GM12892 (cell line): ENCODE data around the gene ADK.

ENCODE experiments used
- DNase-seq: peaks from one replicate; pipeline ENCODE4 v3.0.0; 2011; ENCODE audit not compliant: insufficient read length
- FAIRE-seq: peaks from 2 replicates; lab custom pipeline; 2011; peaks lifted over from hg19 to GRCh38; lab: Jason Lieb, UNC
- POLR2A ChIP-seq: IDR thresholded peaks from 2 replicates; pipeline ENCODE4 v1.6.1; 2011; ENCODE audit warnings: low read depth, low read length, control low read depth
- POLR2AphosphoS5 ChIP-seq: IDR thresholded peaks from 2 replicates; pipeline ENCODE4 v1.6.1; 2011; ENCODE audit warnings: low read depth, low read length, control low read depth
- TAF1 ChIP-seq: IDR thresholded peaks from 2 replicates; pipeline ENCODE4 v1.6.1; 2011; ENCODE audit warnings: low read depth, mild to moderate bottlenecking, control low read depth, low read length, borderline replicate concordance

ADK gene

DNA sequence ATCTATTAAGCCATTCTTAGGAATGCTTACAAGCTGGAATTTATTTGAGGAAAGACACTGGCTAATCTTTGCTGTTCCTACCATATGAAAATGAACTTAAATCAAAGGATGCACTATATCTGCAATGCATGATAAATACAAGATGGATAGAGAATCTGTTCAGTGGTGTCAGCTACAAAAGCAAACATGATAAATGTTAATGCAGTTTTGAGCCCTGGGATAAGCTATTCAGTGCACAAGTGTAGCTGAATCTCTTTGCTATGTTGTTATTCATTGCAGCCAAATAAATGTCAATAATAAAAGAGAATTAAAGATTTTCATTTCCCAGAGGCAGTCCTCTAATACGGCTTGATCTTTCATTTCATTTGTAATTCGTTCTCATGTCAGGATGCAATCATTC, 451.6 kb downstream of the ADK start:
- no peak for TF ChIP-seq POLR2A
- TF ChIP-seq POLR2AphosphoS5, result no peak
- no peak for TF ChIP-seq TAF1
- no peak for FAIRE-seq
- no peak for DNase-seq

DNA sequence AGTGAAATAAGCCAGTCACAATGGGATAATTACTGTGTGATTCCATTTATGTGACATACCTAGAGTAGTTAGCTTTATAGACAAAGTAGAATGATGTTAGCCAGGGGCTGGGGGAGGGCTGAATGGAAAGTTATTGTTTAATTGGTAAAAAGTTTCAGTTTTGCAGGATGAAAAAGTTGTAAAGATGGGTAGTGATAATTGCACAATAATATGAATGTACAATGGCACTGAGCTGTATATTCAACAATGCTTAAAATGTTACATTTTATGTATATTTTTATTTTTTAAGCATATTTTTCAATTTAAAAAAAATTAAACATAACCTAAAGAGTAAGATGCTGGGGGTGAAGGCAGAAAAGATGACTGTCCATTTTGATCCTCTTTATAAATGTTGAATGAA, 459.3 kb downstream of the ADK start:
- no peak for DNase-seq
- FAIRE-seq, result no peak
- TF ChIP-seq TAF1, result no peak
- TF ChIP-seq POLR2A, result no peak
- TF ChIP-seq POLR2AphosphoS5, result no peak

DNA sequence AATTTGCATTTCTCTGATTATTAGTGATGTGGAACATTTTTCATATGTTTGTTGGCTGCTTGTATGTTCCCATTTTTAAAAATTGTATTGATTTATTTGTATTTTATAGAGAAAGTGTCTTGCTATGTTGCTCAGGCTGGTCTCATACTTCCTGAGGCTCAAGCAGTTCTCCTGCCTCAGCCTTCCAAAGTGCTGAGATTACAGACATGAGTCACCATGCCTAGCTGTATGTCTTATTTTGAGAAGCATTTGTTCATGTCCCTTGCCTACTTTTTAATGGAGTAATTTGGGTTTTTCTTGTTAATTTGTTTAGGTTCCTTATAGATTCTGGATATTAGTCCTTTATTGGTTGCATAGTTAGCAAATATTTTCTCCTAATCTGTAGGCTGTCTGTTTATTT, 461.2 kb downstream of the ADK start:
- TF ChIP-seq TAF1 (no peak), POLR2A (no peak), POLR2AphosphoS5 (no peak)
- no peak for DNase-seq
- FAIRE-seq, result no peak

DNA sequence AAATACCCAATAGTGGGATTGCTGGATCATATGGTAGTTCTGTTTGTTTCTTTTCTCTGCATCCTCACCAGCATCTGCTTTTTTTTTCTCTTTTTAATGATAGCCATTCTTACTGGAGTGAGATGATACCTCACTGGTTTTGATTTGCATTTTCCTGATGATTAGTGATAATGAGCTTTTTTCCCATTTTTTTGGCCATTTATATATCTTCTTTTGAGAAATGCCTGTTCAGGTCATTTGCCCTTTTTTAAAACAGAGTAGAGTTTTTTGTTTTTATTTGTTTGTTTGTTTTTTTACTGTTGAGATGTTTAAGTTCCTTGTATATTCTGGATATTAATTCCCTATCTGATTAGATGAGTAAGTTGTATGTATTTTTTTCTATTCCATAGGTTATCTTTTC, 469.6 kb downstream of the ADK start:
- DNase-seq (no peak), FAIRE-seq (no peak)
- TF ChIP-seq POLR2AphosphoS5, result no peak
- TF ChIP-seq POLR2A, result no peak
- TF ChIP-seq TAF1, result no peak

DNA sequence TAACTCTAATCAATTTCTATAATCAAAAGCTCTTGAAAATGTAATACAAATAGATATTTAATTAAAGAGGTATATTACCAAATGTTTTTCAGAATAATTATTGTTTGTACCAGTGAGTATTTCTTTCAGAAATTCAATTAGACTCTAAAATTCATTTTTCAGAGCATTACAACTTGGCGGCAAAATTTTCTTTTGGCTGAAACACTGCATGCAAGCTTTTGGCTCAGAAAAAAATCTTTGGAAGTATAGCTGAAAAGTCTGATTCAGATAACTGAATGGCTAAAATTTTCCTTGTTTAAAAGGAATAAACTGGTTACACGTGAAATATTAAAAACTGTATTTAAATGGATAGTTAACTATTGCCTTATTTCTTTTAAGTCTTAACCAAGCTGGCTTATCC, 472.8 kb downstream of the ADK start:
- FAIRE-seq (no peak), DNase-seq (no peak)
- no peak for TF ChIP-seq POLR2AphosphoS5
- TF ChIP-seq TAF1, result no peak
- TF ChIP-seq POLR2A, result no peak

DNA sequence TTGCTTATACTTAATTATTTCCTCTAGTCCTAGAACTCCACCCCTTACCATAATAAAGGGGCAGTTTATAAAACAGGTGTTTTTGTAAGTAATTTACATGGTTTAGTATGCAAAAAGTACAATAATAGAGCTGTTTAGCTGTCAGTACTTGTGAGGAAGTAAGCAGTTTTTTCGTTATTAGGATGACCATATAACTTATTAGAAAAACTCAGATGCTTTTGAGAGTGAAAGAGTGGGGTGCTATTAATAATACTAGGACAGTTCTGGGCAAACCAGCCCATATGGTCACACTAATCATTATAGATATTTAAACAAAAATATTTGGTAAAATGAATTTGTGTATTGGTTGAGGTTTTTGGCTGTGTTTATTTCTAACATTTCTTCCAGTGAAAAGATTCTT, 473.5 kb downstream of the ADK start:
- TF ChIP-seq POLR2AphosphoS5 (no peak), TAF1 (no peak), POLR2A (no peak)
- FAIRE-seq (no peak), DNase-seq (no peak)

DNA sequence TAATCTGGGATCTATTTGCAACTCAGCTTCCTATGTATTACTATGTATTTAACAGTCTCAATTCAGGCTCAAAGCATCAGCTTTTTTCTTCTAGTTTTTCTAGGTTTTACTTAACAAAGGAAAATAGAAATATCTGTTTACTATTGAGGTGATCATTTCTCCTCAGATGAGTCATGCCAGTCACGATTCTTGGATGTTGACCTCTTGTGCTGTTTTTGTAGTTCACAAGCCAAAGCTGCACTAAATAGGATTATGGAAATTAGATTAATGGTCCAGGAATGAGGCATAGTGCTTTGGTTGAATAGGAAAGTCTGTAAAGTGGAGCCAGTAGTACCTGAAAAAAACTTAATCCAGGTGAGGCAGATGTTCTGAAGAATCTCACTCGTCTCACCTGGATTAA, 477.1 kb downstream of the ADK start:
- DNase-seq (no peak), FAIRE-seq (no peak)
- TF ChIP-seq TAF1 (no peak), POLR2AphosphoS5 (no peak), POLR2A (no peak)

DNA sequence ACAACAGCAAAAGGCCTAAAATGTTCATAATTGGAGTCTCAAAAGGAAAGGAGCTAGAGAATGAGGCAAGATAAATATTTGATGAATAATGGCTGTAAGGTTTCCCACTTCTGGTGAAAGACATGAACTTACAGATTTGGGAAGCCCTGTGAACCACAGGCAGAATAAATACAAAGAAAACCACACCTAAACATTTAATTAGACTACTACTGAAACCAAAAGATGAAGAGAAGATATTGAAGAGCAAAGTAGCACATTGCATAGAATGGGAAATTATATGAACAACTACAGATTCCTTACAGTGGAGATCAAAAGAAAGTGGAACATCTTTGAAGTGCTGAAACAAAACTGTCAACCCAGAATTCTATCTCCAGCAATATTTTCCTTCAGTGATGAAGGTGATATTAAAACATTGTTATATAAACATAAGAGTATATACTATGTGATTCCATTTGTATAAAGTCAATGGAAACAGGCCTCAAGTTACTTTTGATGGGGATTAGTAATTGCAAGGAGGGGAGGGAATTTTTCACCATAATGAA, 484.0 kb downstream of the ADK start:
- FAIRE-seq, result no peak
- no peak for DNase-seq
- TF ChIP-seq POLR2A (no peak), TAF1 (no peak), POLR2AphosphoS5 (no peak)

DNA sequence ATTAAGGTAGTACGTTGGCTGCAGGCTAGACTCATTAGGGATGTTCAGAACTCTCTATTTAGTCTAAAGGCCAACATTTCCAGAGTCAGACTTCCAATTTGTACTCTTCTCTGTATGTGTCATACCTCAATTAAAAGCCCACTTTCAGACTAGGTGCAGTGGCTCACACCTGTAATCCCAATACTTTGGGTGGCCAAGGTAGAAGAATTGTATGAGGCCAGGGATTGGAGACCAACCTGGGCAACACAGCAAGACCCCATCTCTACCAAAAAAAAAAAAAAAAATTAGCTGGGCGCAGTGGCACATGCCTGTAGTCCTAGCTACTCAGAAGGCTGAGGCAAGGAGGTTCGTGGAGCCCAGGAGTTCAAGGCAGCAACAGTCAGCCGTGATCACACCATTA, 484.6 kb downstream of the ADK start:
- TF ChIP-seq TAF1, result no peak
- FAIRE-seq (no peak), DNase-seq (no peak)

DNA sequence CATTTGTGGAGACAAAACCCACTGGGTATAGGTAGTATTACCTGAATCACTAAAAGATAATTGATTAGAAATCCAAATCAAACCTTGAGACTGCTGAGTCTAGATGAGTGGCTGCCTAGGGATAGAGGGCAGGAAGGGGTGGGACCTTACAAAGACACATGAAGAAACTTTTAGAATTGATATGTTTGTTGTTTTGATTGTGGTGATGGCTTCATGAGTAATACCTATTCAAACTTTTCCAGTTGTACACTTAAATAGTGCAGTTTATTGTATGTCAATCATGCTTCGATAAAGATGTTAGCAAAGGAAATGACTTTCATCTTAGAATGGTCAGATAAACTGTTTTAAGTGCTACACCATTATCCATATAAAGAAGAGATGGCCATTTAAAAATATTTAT, 486.7 kb downstream of the ADK start:
- no peak for FAIRE-seq
- TF ChIP-seq TAF1 (no peak), POLR2AphosphoS5 (no peak), POLR2A (no peak)
- no peak for DNase-seq

DNA sequence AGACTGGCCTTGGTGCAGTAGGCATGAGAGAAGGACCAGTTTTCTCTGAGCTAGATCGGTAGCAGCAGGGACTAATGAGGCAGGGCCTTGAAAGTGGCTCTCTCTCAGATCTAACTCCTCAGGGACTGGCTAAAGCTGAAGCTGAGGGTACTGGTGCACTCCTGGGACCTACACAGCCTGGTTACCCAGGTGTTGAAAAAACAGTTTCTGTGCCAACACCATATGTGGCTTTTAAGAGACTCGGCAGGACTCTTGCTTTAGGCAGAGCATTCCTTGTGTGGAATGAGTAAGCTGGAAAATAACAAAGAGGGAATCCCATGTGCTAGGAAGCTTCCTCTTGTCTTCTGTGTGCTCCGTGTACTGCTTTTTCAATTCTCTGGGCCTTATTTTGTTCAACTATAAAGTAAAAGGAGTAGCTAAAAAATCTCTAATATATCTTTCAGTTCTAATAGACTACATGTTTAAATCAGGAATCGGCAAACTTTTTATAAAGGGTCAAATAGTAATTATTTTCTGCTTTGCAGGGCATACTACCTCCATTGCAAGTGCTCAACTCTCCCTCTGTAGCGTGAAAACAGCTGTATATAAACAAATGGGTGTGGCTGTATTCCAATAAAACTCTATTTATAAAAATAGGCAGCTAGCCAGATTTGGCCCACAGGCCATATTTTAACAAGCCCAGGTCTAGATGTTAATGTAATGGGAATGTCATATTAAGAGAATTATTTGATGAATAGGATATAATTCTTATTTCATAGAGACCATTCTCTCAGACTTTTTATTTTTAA, 489.3 kb downstream of the ADK start:
- no peak for TF ChIP-seq POLR2A
- no peak for TF ChIP-seq TAF1
- TF ChIP-seq POLR2AphosphoS5, result no peak
- FAIRE-seq (no peak), DNase-seq (no peak)

DNA sequence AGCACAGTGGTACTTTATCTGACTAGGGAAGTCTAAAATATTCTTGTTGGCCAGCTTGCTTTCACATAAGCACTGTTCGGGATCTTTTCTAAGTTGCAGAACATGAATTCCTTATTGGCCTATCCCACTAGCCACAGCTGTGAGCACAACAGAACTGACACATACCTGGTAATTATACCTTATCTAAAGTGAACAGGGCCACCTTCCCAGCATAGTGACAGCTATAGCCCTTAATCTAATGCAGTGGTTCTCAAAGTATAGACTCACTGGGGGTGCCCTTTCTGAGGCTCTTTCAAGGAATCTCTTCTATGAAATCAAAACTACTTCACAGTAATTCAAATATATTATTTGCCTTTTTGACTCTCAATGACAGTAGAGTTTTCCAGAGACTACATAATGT, 490.6 kb downstream of the ADK start:
- DNase-seq, result no peak

DNA sequence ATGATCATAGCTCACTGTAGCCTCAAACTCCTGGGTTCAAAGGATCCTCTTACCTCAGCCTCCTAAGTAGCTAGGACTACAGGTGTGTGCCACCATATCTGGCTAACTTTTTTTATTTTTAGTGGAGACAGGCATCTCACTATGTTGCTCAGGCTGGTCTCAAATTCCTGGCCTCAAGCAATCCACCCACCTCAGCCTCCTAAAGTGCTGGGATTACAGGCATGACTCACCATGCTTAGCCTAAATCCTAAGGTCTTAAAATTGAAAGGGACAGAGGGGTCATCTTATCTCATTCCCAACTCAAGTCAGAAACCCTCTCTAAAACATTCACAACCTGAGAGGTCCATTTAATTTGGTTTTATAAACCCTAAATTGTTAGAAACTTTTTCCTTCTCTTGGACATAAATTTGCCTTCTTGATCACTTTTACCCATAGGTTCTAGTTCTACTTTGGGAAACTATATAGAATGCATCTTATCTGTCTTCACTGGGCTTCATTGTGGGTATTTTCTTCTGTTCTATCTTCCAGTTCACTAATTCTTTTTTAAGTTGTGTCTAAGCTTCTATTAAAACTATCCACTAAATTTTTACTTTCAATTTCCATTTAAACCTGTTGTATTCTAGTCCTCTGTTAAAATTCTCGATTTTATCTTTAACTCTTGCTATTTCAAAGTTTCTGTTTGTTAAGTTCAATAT, 492.0 kb downstream of the ADK start:
- no peak for DNase-seq
- FAIRE-seq, result no peak
- no peak for TF ChIP-seq POLR2AphosphoS5
- no peak for TF ChIP-seq TAF1

More for the DNA sequence above, 490.6 kb downstream of the ADK start:
- no peak for TF ChIP-seq POLR2AphosphoS5
- no peak for TF ChIP-seq POLR2A
- no peak for TF ChIP-seq TAF1
- FAIRE-seq, result no peak
